Subcutaneous adipose tissue (tissue), 4 donors: Measurements from ENCODE around the gene SOCS3. TPM values are rescaled to one million over a fixed set of nuclear protein-coding genes. Genes with fewer than 3 reads are reported as not detected.

Experiments used
- total RNA-seq, 4 donors: library from RNA; depleted of rRNA; stranded (reverse); fragments of >200 nt; gene quantifications; one replicate each; pipeline ENCODE4 v1.1.0, GENCODE V29; 2016
- TF ChIP-seq, protein P1 (sequence below): fragments of 450-650 bp; IDR thresholded peaks from one replicate; pipeline ENCODE4 v1.5.1; 2016; ENCODE audit warnings: low read depth, mild to moderate bottlenecking, control low read depth, antibody characterized with exemption, moderate library complexity

The SOCS3 gene
- total RNA-seq, 4 donors from 2014 or later, result 15.4 to 33.3 (median 24.7) TPM

DNA sequence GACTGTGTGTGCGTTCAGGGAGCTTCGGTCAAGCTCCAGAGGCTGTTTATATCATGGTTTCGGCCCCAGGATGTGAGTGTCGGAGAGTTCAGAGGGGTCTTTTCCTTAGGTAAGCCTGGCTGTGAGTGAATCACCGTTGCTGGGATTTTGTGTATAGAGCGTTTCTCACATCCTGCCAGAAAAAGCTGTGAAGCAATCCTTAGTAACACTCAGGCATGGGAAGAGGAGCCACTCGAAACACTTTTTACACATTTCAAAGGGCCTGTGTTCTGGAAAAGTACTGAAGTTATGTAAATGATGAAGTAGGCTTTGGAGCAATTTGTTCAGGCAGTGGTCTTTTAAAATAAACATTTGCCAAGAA, 19.2 kb upstream of the SOCS3 start:
- TF ChIP-seq, protein P1, sequence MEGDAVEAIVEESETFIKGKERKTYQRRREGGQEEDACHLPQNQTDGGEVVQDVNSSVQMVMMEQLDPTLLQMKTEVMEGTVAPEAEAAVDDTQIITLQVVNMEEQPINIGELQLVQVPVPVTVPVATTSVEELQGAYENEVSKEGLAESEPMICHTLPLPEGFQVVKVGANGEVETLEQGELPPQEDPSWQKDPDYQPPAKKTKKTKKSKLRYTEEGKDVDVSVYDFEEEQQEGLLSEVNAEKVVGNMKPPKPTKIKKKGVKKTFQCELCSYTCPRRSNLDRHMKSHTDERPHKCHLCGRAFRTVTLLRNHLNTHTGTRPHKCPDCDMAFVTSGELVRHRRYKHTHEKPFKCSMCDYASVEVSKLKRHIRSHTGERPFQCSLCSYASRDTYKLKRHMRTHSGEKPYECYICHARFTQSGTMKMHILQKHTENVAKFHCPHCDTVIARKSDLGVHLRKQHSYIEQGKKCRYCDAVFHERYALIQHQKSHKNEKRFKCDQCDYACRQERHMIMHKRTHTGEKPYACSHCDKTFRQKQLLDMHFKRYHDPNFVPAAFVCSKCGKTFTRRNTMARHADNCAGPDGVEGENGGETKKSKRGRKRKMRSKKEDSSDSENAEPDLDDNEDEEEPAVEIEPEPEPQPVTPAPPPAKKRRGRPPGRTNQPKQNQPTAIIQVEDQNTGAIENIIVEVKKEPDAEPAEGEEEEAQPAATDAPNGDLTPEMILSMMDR, result no peak

DNA sequence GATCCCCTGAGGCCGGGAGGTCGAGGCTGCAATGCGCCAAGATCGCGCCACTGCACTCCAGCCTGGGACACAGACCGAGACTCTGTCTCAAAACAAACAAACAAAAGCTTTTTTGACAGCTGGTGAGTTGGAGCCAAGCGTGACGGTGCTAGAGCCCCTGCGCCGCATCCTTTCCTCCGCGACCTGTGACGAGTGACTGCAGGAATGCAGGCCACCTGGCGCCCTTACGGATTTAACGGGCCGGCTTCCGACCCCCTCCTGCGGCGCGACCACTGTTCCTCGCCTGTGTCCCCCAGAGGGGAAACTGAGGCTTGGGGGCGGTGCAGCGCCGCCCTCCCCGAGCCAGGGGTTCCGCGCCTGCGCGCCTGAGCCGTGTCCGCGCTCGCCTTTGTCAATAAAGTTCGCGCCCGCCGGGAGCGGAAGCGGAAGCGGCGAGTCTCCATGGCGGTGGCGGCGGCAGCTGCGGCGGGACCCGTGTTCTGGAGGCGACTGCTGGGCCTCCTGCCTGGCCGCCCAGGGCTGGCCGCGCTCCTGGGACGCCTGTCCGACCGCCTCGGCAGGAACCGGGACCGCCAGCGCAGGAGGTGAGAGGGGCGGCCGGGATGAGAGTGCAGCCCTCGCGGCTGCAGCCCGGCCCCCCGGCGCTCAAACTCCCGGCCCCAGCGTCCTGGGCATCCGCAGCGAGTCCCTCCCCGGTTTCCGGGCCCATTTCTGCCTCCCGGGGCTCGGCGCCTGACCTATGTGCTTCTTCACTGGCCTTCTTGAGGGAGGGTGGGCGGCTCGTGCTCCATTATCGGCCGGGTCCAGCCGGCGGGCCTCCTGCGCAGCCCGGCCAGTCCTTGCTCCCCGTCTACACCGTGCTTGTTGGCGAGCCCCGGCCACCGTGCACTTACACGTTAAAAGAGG, 18.6 kb upstream of the SOCS3 start, which contains the start of gene PGS1:
TSS of gene PGS1 (plus strand) at position 425 of the 906 bp plus-strand sequence. CDS start at position 442, 17 bp downstream.
- TF ChIP-seq, protein P1, result no peak

DNA sequence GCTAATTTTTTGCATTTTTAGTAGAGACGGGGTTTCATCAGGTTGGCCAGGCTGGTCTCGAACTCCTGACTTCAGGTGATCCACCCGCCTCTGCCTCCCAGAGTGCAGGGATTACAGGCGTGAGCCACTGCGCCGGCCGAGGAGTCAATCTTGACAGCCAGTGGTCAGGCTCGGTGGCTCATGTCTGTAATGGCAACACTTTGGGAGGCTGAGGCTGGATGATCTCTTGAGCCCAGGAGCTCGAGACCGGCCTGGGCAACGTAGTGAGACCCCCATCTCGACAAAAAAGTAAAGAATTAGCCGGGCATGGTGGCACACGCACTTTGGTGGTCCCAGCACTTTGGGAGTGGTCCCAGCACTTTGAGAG, 18.0 kb upstream of the SOCS3 start:
- TF ChIP-seq, protein P1, result no peak

DNA sequence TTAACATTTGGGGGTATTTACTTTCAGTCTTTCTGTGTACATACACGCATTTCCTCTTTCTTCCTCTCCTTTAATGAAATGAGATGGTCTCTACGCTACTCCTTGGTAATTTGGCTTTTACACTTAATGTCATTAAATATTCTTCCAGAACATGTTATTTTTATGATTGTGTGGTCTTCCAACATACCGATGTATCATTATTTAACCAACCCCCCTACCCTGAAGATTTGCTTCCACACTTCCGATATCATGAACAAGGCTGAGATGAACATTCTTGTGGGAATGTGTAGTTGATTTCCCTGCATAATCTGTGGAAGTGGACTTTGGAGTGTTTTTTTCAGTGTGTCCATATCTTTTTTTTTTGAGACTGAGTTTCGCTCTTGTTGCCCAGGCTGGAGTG, 16.3 kb upstream of the SOCS3 start:
- TF ChIP-seq, protein P1, result no peak

DNA sequence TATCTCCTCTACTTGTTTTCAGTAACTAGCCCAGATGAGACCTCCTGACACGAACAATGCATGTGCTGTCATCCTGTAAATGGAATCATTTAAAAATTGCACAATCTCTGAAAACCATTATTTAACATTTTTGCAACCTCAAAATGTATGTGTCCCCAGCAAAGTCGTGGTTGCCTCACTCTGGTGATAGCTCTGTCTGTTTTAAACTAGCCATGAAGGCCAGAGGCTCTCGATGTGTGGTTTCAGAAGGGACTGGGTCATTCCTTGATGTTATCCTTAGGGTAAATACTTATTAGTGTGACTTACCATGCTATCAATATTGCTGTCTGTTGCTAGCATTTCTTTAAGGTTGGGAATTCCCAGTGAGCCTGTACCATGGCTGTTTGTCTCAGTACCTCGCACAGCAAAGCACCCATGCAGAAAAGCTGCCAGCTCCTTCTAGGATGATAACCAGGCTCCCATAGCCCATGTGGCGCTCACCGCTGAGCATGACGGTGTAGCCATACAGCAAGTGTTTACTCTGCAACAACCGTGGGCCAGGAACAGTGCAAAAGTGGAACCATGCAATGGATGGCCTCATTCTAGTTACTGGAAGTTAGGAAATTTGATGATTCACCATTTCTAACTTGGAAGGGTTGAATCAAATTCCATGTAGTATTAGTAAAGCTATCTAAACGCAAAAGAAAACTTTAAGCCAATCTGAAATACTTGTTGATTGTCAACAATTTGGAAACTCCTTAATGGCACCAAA, 15.7 kb upstream of the SOCS3 start:
- TF ChIP-seq, protein P1, result no peak

DNA sequence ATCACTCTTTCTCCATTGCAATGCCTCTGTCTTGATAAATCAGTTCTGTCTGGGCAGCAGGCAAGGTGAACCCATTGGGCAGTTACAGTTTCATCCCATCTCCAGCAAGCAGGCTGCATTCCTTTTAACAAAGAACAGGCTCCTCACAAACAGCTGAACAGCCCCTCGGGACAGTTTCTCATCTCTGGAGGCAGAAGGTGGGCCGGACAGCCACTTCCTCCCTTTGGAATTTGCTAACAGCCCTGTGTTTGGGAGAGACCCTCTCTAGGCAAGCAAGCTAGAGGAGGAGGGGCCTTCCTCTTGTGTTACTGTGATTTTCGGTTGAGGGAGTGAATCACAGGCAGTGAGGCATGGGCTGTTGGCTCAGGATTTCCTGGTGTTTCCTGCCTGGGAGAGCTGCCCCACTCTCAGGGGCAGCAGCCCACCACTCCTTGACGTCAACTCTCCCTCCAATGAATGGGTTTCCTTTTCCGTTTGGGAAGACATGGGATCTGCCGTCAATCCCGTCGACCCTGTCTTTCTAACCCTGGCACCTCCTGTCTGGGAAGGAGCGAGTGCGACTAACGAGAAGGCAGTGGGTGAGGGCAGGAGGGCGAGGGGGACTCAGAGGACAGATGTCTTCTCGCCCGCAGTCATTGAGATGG, 14.9 kb upstream of the SOCS3 start:
- TF ChIP-seq, protein P1, result no peak

DNA sequence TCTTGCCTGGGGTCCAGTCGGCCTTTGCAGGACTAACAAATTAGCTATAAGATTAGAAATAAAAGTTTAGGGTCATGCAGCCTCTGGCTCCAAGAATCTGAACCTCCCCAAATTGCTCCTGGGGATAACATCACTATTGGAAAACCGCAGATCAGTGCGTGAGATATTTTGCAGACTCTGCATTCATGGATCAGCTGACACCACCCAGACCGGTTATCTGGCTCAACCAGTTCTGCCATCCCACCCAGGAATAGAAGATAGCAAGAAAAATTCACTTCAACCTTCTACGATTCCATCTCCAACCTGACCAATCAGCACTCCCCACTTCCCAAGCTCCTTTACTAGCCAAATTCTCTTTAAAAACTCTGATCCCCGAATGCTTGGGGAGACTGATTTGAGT, 14.3 kb upstream of the SOCS3 start:
- TF ChIP-seq, protein P1, result no peak
